ENCODE results near the gene MON2. TPM values are rescaled to one million over a fixed set of nuclear protein-coding genes. Genes with fewer than 3 reads are reported as not detected.

Gene MON2
- total RNA-seq, 1 donor from 2014 or later, result 43.4 TPM

- TF ChIP-seq CTCF (IDR thresholded peaks at IDR 0.05; ENCODE audit: partially characterized antibody, unreplicated experiment), result no peak
- no peaks in the 10 kb centered on the region for H3K4me1 Mint-ChIP-seq (ENCODE audit: low read depth, unreplicated experiment)
- no peak overlapping the region for H3K27ac Mint-ChIP-seq (ENCODE audit: unreplicated experiment)
- H3K4me3 Mint-ChIP-seq (ENCODE audit: unreplicated experiment), result no peak overlapping the region
- H3K36me3 Mint-ChIP-seq (ENCODE audit: unreplicated experiment), result no peaks in the 10 kb centered on the region
- no peaks in the 10 kb centered on the region for H3K9me3 Mint-ChIP-seq (ENCODE audit: unreplicated experiment)
- no peak for DNase-seq
- no peaks in the 10 kb centered on the region for H3K27me3 Mint-ChIP-seq (ENCODE audit: unreplicated experiment)
Observed at GRCh38 chr12:62562846-62563245, 96.2 kb downstream of the MON2 start.

GRCh38 chr12:62575036-62575435, 108.4 kb downstream of the MON2 start:
- no peaks in the 10 kb centered on the region for H3K9me3 Mint-ChIP-seq (ENCODE audit: unreplicated experiment)
- no peaks in the 10 kb centered on the region for H3K36me3 Mint-ChIP-seq (ENCODE audit: unreplicated experiment)
- no peak overlapping the region for H3K4me3 Mint-ChIP-seq (ENCODE audit: unreplicated experiment)
- H3K27me3 Mint-ChIP-seq (ENCODE audit: unreplicated experiment), result no peaks in the 10 kb centered on the region
- no peak for DNase-seq
- no peaks in the 10 kb centered on the region for H3K4me1 Mint-ChIP-seq (ENCODE audit: low read depth, unreplicated experiment)
- H3K27ac Mint-ChIP-seq (ENCODE audit: unreplicated experiment), result no peak overlapping the region
- no peak for TF ChIP-seq CTCF (IDR thresholded peaks at IDR 0.05; ENCODE audit: partially characterized antibody, unreplicated experiment)

GRCh38 chr12:62576503-62576902, 109.9 kb downstream of the MON2 start:
- Mint-ChIP-seq H3K27ac (ENCODE audit: unreplicated experiment) (no peak overlapping the region), H3K27me3 (ENCODE audit: unreplicated experiment) (no peaks in the 10 kb centered on the region), H3K4me3 (ENCODE audit: unreplicated experiment) (no peak overlapping the region), H3K9me3 (ENCODE audit: unreplicated experiment) (no peaks in the 10 kb centered on the region), H3K4me1 (ENCODE audit: low read depth, unreplicated experiment) (no peaks in the 10 kb centered on the region), H3K36me3 (ENCODE audit: unreplicated experiment) (no peaks in the 10 kb centered on the region)
- no peak for DNase-seq
- TF ChIP-seq CTCF (IDR thresholded peaks at IDR 0.05; ENCODE audit: partially characterized antibody, unreplicated experiment), result no peak

- Mint-ChIP-seq H3K4me3 (ENCODE audit: unreplicated experiment) (no peak overlapping the region), H3K36me3 (ENCODE audit: unreplicated experiment) (no peaks in the 10 kb centered on the region), H3K4me1 (ENCODE audit: low read depth, unreplicated experiment) (no peaks in the 10 kb centered on the region), H3K27me3 (ENCODE audit: unreplicated experiment) (no peaks in the 10 kb centered on the region), H3K27ac (ENCODE audit: unreplicated experiment) (no peak overlapping the region), H3K9me3 (ENCODE audit: unreplicated experiment) (no peaks in the 10 kb centered on the region)
- no peak for TF ChIP-seq CTCF (IDR thresholded peaks at IDR 0.05; ENCODE audit: partially characterized antibody, unreplicated experiment)
- no peak for DNase-seq
Observed at GRCh38 chr12:62578726-62579125, 112.1 kb downstream of the MON2 start.

- Mint-ChIP-seq H3K4me3 (ENCODE audit: unreplicated experiment) (no peak overlapping the region), H3K4me1 (ENCODE audit: low read depth, unreplicated experiment) (no peaks in the 10 kb centered on the region), H3K9me3 (ENCODE audit: unreplicated experiment) (no peaks in the 10 kb centered on the region), H3K27ac (ENCODE audit: unreplicated experiment) (no peak overlapping the region), H3K27me3 (ENCODE audit: unreplicated experiment) (no peaks in the 10 kb centered on the region), H3K36me3 (ENCODE audit: unreplicated experiment) (no peaks in the 10 kb centered on the region)
- no peak for DNase-seq
- peak; percentile 54 for TF ChIP-seq CTCF (IDR thresholded peaks at IDR 0.05; ENCODE audit: partially characterized antibody, unreplicated experiment)
Observed at GRCh38 chr12:62581288-62582064, 114.8 kb downstream of the MON2 start.

Data from glutamatergic neuron (in vitro differentiated cells).